Activated naive CD4-positive, alpha-beta T cell (primary cell): ENCODE data around the gene GLUD1.
"Not testable (repeated sequence)": the region's sequence is repeated elsewhere in the genome, so short reads cannot be mapped to it uniquely, and the experiment has no call there.

Source experiments
- DNase-seq, 4 experiments: peaks; one replicate each; lab custom pipeline; 2025; lab: John Stamatoyannopoulos, UW

Gene GLUD1

GRCh38 chr10:87089746-87090145, 4.9 kb downstream of the GLUD1 start:
- no peak for DNase-seq

- no peak for DNase-seq
Measured at GRCh38 chr10:87085537-87085936, 9.1 kb downstream of the GLUD1 start.

- DNase-seq, result not testable (repeated sequence)
Measured at GRCh38 chr10:87084291-87084782, 10.3 kb downstream of the GLUD1 start.

- DNase-seq, result not testable (repeated sequence)
Measured at GRCh38 chr10:87083576-87084290, 10.9 kb downstream of the GLUD1 start.

GRCh38 chr10:87082219-87082618, 12.4 kb downstream of the GLUD1 start:
- not testable (repeated sequence) for DNase-seq

GRCh38 chr10:87081574-87081973, 13.1 kb downstream of the GLUD1 start:
- not testable (repeated sequence) for DNase-seq

GRCh38 chr10:87080621-87081020, 14.0 kb downstream of the GLUD1 start:
- DNase-seq, result not testable (repeated sequence)

GRCh38 chr10:87079106-87079836, 15.4 kb downstream of the GLUD1 start:
- DNase-seq, result no peak

- not testable (repeated sequence) for DNase-seq
Measured at GRCh38 chr10:87076421-87076820, 18.2 kb downstream of the GLUD1 start.

GRCh38 chr10:87072449-87072848, 22.2 kb downstream of the GLUD1 start:
- no peak for DNase-seq

GRCh38 chr10:87068281-87068680, 26.4 kb downstream of the GLUD1 start:
- DNase-seq, result no peak

- no peak for DNase-seq
Measured at GRCh38 chr10:87066865-87067264, 27.8 kb downstream of the GLUD1 start.

- DNase-seq, result no peak
Measured at GRCh38 chr10:87066178-87066577, 28.5 kb downstream of the GLUD1 start.

GRCh38 chr10:87064651-87065050, 30.0 kb downstream of the GLUD1 start:
- no peak for DNase-seq

- DNase-seq, result no peak
Measured at GRCh38 chr10:87060280-87060928, 34.2 kb downstream of the GLUD1 start.

GRCh38 chr10:87059401-87059800, 35.2 kb downstream of the GLUD1 start:
- DNase-seq, result no peak

GRCh38 chr10:87058171-87058570, 36.5 kb downstream of the GLUD1 start:
- no peak for DNase-seq

GRCh38 chr10:87054373-87055295, 40.0 kb downstream of the GLUD1 start:
- DNase-seq, result no peak

GRCh38 chr10:87053577-87054181, 41.0 kb downstream of the GLUD1 start:
- no peak for DNase-seq

- no peak for DNase-seq
Measured at GRCh38 chr10:87053111-87053510, 41.5 kb downstream of the GLUD1 start.

GRCh38 chr10:87045434-87045938, 49.2 kb downstream of the GLUD1 start:
- DNase-seq, result no peak
